ENCODE measurements around the gene SRP19. TPM values are rescaled to one million over a fixed set of nuclear protein-coding genes. Genes with fewer than 3 reads are reported as not detected.

The SRP19 gene
- total RNA-seq, 1 experiment from 2014 or later: 99.6 TPM

DNA sequence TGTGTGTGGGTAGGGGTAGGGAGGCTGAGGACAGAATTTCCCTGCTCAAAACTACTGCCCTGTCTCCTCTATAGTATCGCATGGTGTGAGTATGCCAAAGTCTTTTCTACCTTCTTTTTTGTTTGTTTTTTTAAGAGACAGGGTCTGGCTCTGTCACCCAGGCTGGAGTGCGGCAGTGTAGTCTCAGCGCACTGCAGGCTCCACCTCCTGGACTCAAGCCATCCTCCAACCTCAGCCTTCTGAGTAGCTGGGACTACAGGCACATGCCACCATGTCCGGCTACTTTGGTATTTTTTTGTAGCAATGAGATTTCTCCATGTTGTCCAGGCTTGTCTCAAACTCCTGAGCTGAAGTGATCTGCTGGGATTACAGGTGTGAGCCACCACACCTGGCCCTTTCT is 2.5 kb downstream of the SRP19 start:
- peaks cover 13% of the 10 kb centered on the region for H3K4me1 Mint-ChIP-seq (ENCODE audit: insufficient read depth, unreplicated experiment)
- intact Hi-C loops (cut with micrococcal nuclease): loop anchor here (5.0 kb wide), 3 partner anchors 59 to 114 kb away; partner anchors contain the start of genes DCP2 and REEP5
- ChIA-PET POLR2A (interaction anchor here (0.7 to 2.2 kb wide), 6 partner anchors 15 to 111 kb away, joined by 3 to 6 read pairs (median 4); partner anchors contain the start of gene REEP5), CTCF (interaction anchor here (0.7 kb wide), 1 partner anchor 84 kb away, joined by 3 read pairs; no protein-coding TSS in a partner anchor)
- DNase-seq (ENCODE audit: unreplicated experiment): no peak
- H3K4me3 Mint-ChIP-seq (ENCODE audit: unreplicated experiment): peak overlapping the region; percentile 88
- no peaks in the 10 kb centered on the region for H3K27me3 Mint-ChIP-seq (ENCODE audit: insufficient read depth, unreplicated experiment)
- H3K27ac Mint-ChIP-seq (ENCODE audit: low read depth, unreplicated experiment): no peak overlapping the region
- H3K9me3 Mint-ChIP-seq (ENCODE audit: unreplicated experiment): no peaks in the 10 kb centered on the region
- BruUV-seq (replicated peaks): no TSS peak
- TF ChIP-seq CTCF (IDR thresholded peaks at IDR 0.05; ENCODE audit: unreplicated experiment): no peak
- H3K36me3 Mint-ChIP-seq (ENCODE audit: insufficient read depth, unreplicated experiment): peaks cover 61% of the 10 kb centered on the region

GRCh38 chr5:112865128-112865527 is 4.0 kb downstream of the SRP19 start:
- Mint-ChIP-seq H3K36me3 (ENCODE audit: insufficient read depth, unreplicated experiment) (peaks cover 77% of the 10 kb centered on the region), H3K4me1 (ENCODE audit: insufficient read depth, unreplicated experiment) (peaks cover 13% of the 10 kb centered on the region), H3K27ac (ENCODE audit: low read depth, unreplicated experiment) (no peak overlapping the region), H3K4me3 (ENCODE audit: unreplicated experiment) (no peak overlapping the region), H3K9me3 (ENCODE audit: unreplicated experiment) (no peaks in the 10 kb centered on the region), H3K27me3 (ENCODE audit: insufficient read depth, unreplicated experiment) (no peaks in the 10 kb centered on the region)
- BruUV-seq (replicated peaks): no TSS peak
- ChIA-PET CTCF (interaction anchor here (0.6 to 1.3 kb wide), 3 partner anchors 10 to 688 kb away, joined by 3 to 4 read pairs (median 3); no protein-coding TSS in a partner anchor), POLR2A (interaction anchor here (0.6 kb wide), 2 partner anchors 39 to 161 kb away, joined by 3 to 4 read pairs; no protein-coding TSS in a partner anchor)
- no peak for DNase-seq (ENCODE audit: unreplicated experiment)
- intact Hi-C loops (cut with micrococcal nuclease): no loop called here
- no peak for TF ChIP-seq CTCF (IDR thresholded peaks at IDR 0.05; ENCODE audit: unreplicated experiment)

- BruUV-seq (replicated peaks): no TSS peak
- POLR2A ChIA-PET: interaction anchor here (1.5 kb wide), 1 partner anchor 12 kb away, joined by 6 read pairs; no protein-coding TSS in a partner anchor
- Mint-ChIP-seq H3K9me3 (ENCODE audit: unreplicated experiment) (no peaks in the 10 kb centered on the region), H3K36me3 (ENCODE audit: insufficient read depth, unreplicated experiment) (peaks cover 81% of the 10 kb centered on the region), H3K4me1 (ENCODE audit: insufficient read depth, unreplicated experiment) (peaks cover 13% of the 10 kb centered on the region), H3K27me3 (ENCODE audit: insufficient read depth, unreplicated experiment) (no peaks in the 10 kb centered on the region), H3K27ac (ENCODE audit: low read depth, unreplicated experiment) (no peak overlapping the region), H3K4me3 (ENCODE audit: unreplicated experiment) (no peak overlapping the region)
- intact Hi-C loops (cut with micrococcal nuclease): no loop called here
- CTCF ChIA-PET: interaction anchor here (1.0 kb wide), 1 partner anchor 18 kb away, joined by 4 read pairs; no protein-coding TSS in a partner anchor
- DNase-seq (ENCODE audit: unreplicated experiment): no peak
- TF ChIP-seq CTCF (IDR thresholded peaks at IDR 0.05; ENCODE audit: unreplicated experiment): no peak
These were observed 5.7 kb downstream of the SRP19 start for GRCh38 chr5:112866739-112867138.

GRCh38 chr5:112867411-112867810 is 6.3 kb downstream of the SRP19 start:
- intact Hi-C loops (cut with micrococcal nuclease): no loop called here
- Mint-ChIP-seq H3K27me3 (ENCODE audit: insufficient read depth, unreplicated experiment) (no peaks in the 10 kb centered on the region), H3K9me3 (ENCODE audit: unreplicated experiment) (no peaks in the 10 kb centered on the region), H3K4me3 (ENCODE audit: unreplicated experiment) (no peak overlapping the region), H3K36me3 (ENCODE audit: insufficient read depth, unreplicated experiment) (peaks cover 81% of the 10 kb centered on the region), H3K4me1 (ENCODE audit: insufficient read depth, unreplicated experiment) (peaks cover 12% of the 10 kb centered on the region), H3K27ac (ENCODE audit: low read depth, unreplicated experiment) (no peak overlapping the region)
- ChIA-PET CTCF (interaction anchor here (0.9 to 1.2 kb wide), 3 partner anchors 9 to 21 kb away, joined by 3 to 4 read pairs (median 3); no protein-coding TSS in a partner anchor), POLR2A (interaction anchor here (1.5 kb wide), 1 partner anchor 11 kb away, joined by 6 read pairs; no protein-coding TSS in a partner anchor)
- no TSS peak for BruUV-seq (replicated peaks)
- no peak for DNase-seq (ENCODE audit: unreplicated experiment)
- no peak for TF ChIP-seq CTCF (IDR thresholded peaks at IDR 0.05; ENCODE audit: unreplicated experiment)
